Muscle of leg (tissue), 11 donors: ENCODE results near the gene ADAM12. TPM values are rescaled to one million over a fixed set of nuclear protein-coding genes. Genes with fewer than 3 reads are reported as not detected.

Experiments
- DNase-seq: peaks from one replicate; pipeline ENCODE4 v3.0.0; 2013
- H3K27ac ChIP-seq: one replicate; pipeline ENCODE4 v1.5.1; 2013; ENCODE audit warnings: mild to moderate bottlenecking, low read length, control low read depth
- H3K27me3 ChIP-seq: one replicate; pipeline ENCODE4 v1.6.1; 2013; ENCODE audit warnings: low read length; ENCODE audit not compliant: control insufficient read depth, insufficient read depth
- H3K36me3 ChIP-seq: one replicate; pipeline ENCODE4 v1.6.1; 2013; ENCODE audit warnings: low read length; ENCODE audit not compliant: control insufficient read depth, insufficient read depth
- H3K4me1 ChIP-seq: one replicate; pipeline ENCODE4 v1.6.1; 2013; ENCODE audit warnings: low read length; ENCODE audit not compliant: control insufficient read depth, insufficient read depth
- H3K4me3 ChIP-seq: one replicate; pipeline ENCODE4 v1.5.1; 2013; ENCODE audit warnings: low read length, control low read depth
- H3K9me3 ChIP-seq: replicated peaks from 2 replicates; pipeline ENCODE4 v1.6.1; 2013; ENCODE audit warnings: low read depth, low read length; ENCODE audit not compliant: control insufficient read depth
- WGBS: methylation state at CpG from one replicate; pipeline ENCODE4 v1.1.5; 2013; ENCODE audit warnings: missing lambda C conversion rate; ENCODE audit not compliant: insufficient coverage; 5-methylcytosine and 5-hydroxymethylcytosine counted together
- polyA plus RNA-seq, 8 donors: library from polyadenylated mRNA; unstranded; fragments of 120-200 nt; gene quantifications; one replicate each; pipeline versions ENCODE4 v1.2.1 to v1.2.3, GENCODE V29; 2013; ENCODE audit warnings: inconsistent platforms in 1 of 8, low replicate concordance in 1 of 8; ENCODE audit not compliant: insufficient read length in 8 of 8, insufficient read depth in 1 of 8
- total RNA-seq: library from RNA; stranded (reverse); fragments of 120-200 nt; gene quantifications from one replicate; pipeline ENCODE4 v1.2.4, GENCODE V29; 2013

ADAM12 gene
- total and polyA plus RNA-seq, 9 donors = 11.7 to 39.6 (median 21.0) TPM

GRCh38 chr10:126097558-126098225 is 290.6 kb downstream of the ADAM12 start:
- DNase-seq = no peak
- no peak overlapping the region for H3K27ac ChIP-seq
- H3K27me3 ChIP-seq = no peaks in the 10 kb centered on the region
- 89% methylated on average over 3 of the region's 6 CpGs for WGBS
- no peaks in the 10 kb centered on the region for H3K9me3 ChIP-seq
- H3K4me3 ChIP-seq = no peak overlapping the region
- H3K4me1 ChIP-seq = peaks cover 9% of the 10 kb centered on the region
- H3K36me3 ChIP-seq = peaks cover 7% of the 10 kb centered on the region

- H3K9me3 ChIP-seq = no peaks in the 10 kb centered on the region
- no peak overlapping the region for H3K4me3 ChIP-seq
- peaks cover 4% of the 10 kb centered on the region for H3K36me3 ChIP-seq
- no peak overlapping the region for H3K27ac ChIP-seq
- no CpG with 5 or more reads among the region's 5 CpGs for WGBS
- no peaks in the 10 kb centered on the region for H3K4me1 ChIP-seq
- no peak for DNase-seq
- H3K27me3 ChIP-seq = no peaks in the 10 kb centered on the region
These were observed 293.7 kb downstream of the ADAM12 start for GRCh38 chr10:126094537-126094936.

- 85% methylated on average over 3 of the region's 7 CpGs for WGBS
- peaks cover 4% of the 10 kb centered on the region for H3K36me3 ChIP-seq
- H3K27ac ChIP-seq = no peak overlapping the region
- no peaks in the 10 kb centered on the region for H3K27me3 ChIP-seq
- no peak overlapping the region for H3K4me3 ChIP-seq
- DNase-seq = no peak
- H3K9me3 ChIP-seq = no peaks in the 10 kb centered on the region
- H3K4me1 ChIP-seq = peaks cover 3% of the 10 kb centered on the region
These were observed 295.7 kb downstream of the ADAM12 start for GRCh38 chr10:126092366-126093215.

GRCh38 chr10:126090911-126091728 is 297.2 kb downstream of the ADAM12 start:
- no CpG with 5 or more reads among the region's 10 CpGs for WGBS
- H3K4me3 ChIP-seq = no peak overlapping the region
- H3K27me3 ChIP-seq = no peaks in the 10 kb centered on the region
- no peak for DNase-seq
- no peak overlapping the region for H3K27ac ChIP-seq
- H3K36me3 ChIP-seq = peaks cover 4% of the 10 kb centered on the region
- no peaks in the 10 kb centered on the region for H3K9me3 ChIP-seq
- H3K4me1 ChIP-seq = peaks cover 3% of the 10 kb centered on the region

GRCh38 chr10:126090443-126090842 is 297.8 kb downstream of the ADAM12 start:
- H3K4me1 ChIP-seq = peaks cover 3% of the 10 kb centered on the region
- WGBS = 88% methylated on average over 1 of the region's 1 CpG

GRCh38 chr10:126087796-126088505 is 300.3 kb downstream of the ADAM12 start:
- H3K9me3 ChIP-seq = no peaks in the 10 kb centered on the region
- no peak overlapping the region for H3K4me3 ChIP-seq
- DNase-seq = no peak
- no peaks in the 10 kb centered on the region for H3K36me3 ChIP-seq
- WGBS = 56% methylated on average over 2 of the region's 11 CpGs
- H3K4me1 ChIP-seq = peaks cover 3% of the 10 kb centered on the region
- H3K27me3 ChIP-seq = no peaks in the 10 kb centered on the region
- H3K27ac ChIP-seq = no peak overlapping the region

More at GRCh38 chr10:126090443-126090842, 297.8 kb downstream of the ADAM12 start:
- Histone ChIP-seq H3K36me3 (peaks cover 4% of the 10 kb centered on the region), H3K27me3 (no peaks in the 10 kb centered on the region), H3K27ac (no peak overlapping the region), H3K9me3 (no peaks in the 10 kb centered on the region), H3K4me3 (no peak overlapping the region)
- DNase-seq = no peak

- Histone ChIP-seq H3K4me3 (no peak overlapping the region), H3K27ac (no peak overlapping the region), H3K27me3 (no peaks in the 10 kb centered on the region), H3K4me1 (peaks cover 3% of the 10 kb centered on the region), H3K36me3 (no peaks in the 10 kb centered on the region), H3K9me3 (no peaks in the 10 kb centered on the region)
- 100% methylated on average over 1 of the region's 4 CpGs for WGBS
- no peak for DNase-seq
These were observed 301.1 kb downstream of the ADAM12 start for GRCh38 chr10:126087153-126087680.

- Histone ChIP-seq H3K9me3 (no peaks in the 10 kb centered on the region), H3K27ac (no peak overlapping the region), H3K27me3 (no peaks in the 10 kb centered on the region), H3K4me1 (peaks cover 7% of the 10 kb centered on the region), H3K36me3 (no peaks in the 10 kb centered on the region), H3K4me3 (no peak overlapping the region)
- DNase-seq = no peak
- WGBS = no CpG with 5 or more reads among the region's 1 CpG
These were observed 302.5 kb downstream of the ADAM12 start for GRCh38 chr10:126085806-126086205.

GRCh38 chr10:126084369-126084768 is 303.9 kb downstream of the ADAM12 start:
- no peak for DNase-seq
- Histone ChIP-seq H3K36me3 (no peaks in the 10 kb centered on the region), H3K4me3 (no peak overlapping the region), H3K27ac (no peak overlapping the region), H3K9me3 (no peaks in the 10 kb centered on the region), H3K27me3 (no peaks in the 10 kb centered on the region), H3K4me1 (peaks cover 7% of the 10 kb centered on the region)
- 88% methylated on average over 4 of the region's 4 CpGs for WGBS
